IPS DF 4.7 (cell line): ENCODE measurements around the gene RIMS1.
A peak's percentile ranks its signal among the peaks of the same experiment; 100 is the strongest.

Source experiments
- DNase-seq: peaks from one replicate; pipeline ENCODE4 v3.0.0-alpha.2; 2013; ENCODE audit warnings: low spot score; ENCODE audit errors: extremely low read depth

Gene RIMS1

DNA sequence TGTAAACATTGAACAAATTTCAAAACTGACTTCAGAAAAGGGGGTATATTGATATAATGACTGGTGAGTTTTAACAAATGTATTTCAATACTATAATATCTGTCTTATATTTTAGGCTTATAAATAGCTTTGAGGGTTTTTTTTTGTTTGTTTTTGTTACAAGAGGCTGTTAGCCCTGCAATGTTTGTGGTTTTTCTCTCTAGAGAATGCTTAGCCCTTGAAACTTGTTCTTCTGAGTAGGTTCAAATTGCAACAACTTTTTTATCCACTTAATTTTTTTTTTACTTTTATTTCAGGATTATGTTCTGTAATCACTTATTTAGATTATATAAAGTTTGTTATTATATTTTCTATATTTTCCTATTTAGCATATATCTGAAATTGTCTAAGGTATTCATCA, 333.2 kb downstream of the RIMS1 start:
- no peak for DNase-seq

DNA sequence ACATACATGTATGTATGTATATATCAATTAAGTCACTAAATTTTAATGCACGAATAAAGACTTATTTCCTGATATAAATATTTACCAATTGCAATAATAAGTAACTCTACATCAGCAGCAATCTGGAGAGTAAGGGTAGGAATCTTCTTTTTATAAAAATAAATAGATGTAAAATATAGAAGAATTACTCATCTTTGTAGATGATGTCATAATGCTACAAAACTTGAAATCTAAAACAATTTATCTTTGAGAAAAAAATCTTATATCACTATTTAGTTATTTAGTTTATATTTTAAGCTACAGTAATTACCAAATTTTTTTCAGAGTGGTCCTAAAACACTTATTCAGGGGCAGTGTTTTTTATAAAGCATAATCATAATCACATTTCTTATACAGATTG, 351.7 kb downstream of the RIMS1 start:
- DNase-seq = no peak

DNA sequence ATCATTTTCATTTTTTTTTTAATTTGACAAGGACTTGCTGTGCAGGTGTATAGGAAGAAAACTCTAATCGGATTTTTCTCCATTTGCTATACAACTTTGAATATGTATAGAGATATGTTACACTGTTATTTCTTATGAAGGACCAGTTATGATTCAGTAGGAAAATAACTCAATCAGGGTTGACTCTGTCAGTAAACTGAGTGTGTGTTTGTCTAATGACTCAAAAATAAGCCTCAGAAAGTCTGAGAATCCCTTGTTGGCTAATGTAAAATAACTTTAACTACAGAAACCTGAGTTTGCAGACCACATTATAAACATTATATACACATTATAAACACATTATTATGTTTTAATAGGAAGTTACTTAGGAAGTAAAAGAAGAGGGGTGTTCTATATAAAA, 352.6 kb downstream of the RIMS1 start:
- DNase-seq = no peak

DNA sequence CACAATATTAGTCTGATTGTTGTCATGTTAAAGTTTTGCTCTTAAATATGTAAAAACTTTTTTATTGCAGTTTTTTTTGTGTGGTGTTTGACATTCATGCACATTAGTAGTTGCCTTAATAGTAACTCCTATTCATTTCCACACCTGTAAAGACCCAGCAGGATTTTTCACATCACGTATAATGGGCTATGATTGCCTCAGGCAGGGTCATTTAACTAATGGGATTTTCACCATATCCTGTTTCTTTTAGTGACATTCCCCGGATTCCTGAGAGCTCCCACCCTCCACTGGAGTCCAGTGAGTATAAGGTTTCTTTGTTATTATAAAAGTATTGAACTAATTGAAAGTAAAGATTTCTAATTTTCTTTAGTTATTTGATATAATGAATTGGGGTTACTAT, 359.2 kb downstream of the RIMS1 start:
- peak; percentile 38 for DNase-seq

DNA sequence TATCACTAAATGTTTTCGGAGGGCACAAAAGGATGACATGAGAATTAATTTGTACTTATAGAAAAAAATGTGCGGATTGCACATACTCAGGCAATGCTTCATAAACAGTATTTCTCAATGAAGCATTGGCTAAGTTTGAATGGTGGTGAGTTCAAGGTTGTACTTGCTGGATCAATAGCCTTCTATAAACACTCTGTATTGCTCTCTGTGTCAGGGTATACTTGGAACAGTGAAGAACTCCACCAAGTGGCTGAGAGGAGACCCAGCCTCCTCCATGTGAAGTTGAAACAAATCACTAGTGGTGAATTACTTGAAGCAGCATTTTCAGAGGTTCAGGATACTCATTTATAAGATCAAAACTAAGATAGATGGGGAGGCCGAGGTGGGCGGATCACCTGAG, 360.6 kb downstream of the RIMS1 start:
- DNase-seq = no peak

DNA sequence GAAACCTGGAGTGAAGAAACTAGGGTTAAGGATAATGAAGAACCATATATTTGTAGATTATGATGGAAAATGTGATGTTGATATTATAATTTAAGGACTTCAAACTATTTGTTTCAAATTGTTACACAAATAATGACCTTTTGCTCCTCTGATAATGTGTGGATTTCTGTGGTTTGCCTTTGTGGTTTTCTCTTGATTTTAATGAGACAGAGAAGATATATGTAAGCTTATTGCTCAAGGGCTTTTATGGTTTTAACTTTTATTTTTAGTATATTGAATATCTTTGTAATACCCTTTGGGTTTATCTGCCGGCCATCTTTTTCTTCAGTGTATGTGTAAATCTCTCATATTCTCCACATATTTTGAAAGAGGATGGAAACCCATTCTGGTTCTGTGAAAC, 362.3 kb downstream of the RIMS1 start:
- DNase-seq = no peak

DNA sequence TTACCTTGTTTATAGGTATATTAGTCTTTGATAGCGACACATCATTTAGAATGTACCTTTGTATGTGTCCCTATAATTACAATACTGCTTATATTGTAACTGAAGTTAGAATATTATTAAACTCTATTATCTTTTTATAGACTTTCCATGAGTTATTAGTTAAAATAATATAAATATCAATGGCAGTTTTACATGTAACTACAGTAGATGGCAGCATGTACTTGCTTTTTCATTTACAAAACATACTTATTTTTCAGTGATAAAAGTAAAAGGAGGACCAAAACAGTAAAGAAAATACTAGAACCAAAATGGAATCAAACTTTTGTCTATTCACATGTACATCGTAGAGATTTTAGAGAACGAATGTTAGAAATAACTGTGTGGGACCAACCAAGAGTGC, 364.3 kb downstream of the RIMS1 start:
- DNase-seq = no peak

DNA sequence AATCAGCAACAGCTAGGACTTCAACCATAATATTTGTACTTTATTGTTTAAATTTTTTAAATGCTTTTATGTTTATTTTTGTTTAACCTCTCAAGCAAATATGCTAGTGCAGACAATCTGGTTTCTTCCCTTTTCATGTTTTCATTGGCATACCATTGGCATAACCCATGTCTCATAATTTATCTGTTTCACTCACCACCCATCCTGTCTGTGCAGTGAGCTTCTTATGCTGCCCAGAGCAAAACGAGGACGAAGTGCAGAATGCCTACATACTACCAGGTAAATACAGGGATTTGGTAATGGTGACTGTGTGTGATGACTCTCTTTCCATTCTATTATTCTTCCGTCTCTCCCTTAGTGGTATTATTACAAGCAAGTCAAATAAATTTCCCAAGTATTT, 374.1 kb downstream of the RIMS1 start:
- no peak for DNase-seq

DNA sequence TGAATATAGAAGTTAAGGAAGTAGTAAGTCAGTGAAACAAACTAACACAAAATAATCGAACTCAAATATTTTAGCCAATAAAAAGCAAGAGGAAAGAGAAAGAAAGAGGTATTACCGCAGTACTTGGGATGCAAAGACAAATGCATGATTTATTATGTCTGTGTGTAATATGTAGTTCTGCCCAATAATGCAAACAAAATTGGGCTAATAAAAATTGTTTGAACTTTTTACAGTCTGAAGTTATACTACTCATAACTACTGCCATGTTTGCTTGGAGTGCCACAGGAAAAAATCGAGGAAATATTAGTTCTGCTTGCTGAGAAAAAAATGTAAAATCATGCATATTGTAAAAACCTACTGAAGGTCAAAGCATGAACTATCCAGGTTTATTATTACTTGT, 375.2 kb downstream of the RIMS1 start:
- DNase-seq = no peak

DNA sequence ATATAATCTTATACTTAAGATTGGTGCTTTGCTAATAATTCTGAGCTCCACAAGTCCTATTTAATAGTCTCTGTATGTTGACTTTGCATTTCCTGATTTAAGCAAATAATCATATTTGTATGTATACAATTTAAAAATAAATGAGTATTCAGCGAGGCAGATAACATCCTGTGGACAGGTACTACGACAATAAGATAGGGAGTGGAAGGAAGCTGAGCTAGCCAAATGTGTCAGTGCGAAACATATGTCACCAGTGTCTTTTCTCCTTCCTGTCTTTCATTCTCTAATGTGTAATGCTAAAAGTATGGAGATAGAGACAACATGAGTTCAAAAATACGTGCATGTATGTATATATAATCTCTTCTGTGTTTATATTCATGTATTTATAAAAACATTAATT, 375.9 kb downstream of the RIMS1 start:
- DNase-seq = no peak

DNA sequence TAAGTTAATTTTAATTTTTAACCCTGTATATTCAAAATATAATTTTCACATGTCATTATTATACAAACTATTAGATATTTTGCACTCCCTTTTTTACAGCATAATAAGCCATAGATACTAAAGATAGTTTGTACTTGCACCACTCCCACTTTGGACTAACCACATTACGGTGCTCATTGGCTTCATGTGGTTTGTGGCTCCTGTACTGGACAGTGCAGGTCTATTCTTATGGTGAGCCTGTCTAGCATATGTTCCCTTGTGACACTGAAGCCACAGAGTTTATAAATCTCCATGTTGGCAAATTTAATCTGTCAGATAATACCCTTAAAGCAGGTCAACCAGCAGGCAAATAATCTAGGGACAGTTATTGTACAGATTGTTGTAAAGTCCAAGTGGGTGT, 381.1 kb downstream of the RIMS1 start:
- no peak for DNase-seq

DNA sequence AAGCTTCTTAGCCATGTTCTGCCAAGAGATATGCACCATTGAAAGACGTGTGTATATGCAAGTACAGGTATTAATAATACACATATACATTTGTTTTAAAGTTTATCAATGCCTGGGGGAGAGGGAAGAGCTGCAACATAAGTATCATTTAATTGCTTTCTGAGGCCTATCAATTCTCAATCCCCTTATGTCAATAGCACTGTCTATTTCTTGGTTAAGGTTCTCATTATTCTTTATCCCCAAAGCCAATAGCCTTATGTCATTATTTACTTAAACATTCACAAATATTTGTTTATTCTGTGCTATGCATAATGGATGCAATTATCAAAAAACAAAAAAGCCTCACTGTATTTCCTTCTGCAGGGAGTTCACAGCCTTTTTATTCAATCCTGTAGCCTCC, 385.2 kb downstream of the RIMS1 start:
- no peak for DNase-seq

DNA sequence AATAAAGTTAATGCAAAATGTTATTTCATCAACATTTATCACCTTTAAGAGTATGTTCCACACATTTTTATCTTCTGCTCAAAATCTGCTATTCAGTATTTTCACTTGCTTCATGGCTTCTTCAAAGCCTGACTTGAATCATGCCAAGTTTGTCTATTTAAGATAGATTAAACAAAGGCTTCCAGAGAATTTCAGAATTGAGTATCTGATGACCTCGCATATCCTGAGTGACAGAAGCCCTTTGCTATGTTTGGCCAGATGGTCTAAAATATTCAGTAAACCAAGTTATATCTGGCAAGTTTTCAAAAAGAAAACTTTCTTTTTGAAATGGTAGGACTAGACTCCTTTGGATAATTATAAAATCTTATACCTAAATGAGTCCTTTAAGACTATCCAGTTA, 386.6 kb downstream of the RIMS1 start:
- DNase-seq = no peak

DNA sequence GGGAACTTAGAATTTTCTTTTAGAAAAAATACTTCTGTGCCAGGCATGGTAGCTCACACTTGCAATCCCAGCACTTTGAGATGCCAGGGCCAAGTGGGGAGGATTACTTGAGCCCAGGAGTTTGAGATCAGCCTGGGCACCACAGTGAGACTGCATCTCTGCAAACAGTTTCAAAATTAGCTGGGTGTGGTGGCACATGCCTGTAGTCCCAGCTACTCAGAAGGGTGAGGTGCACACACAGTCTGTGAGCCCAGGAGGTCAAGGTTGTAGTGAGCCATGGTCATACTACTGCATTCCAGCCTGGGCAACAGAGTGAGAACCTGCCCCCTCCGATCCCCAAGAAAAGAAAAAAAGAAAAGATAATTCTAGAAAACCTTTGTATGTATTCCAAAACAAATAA, 389.5 kb downstream of the RIMS1 start:
- DNase-seq = no peak

DNA sequence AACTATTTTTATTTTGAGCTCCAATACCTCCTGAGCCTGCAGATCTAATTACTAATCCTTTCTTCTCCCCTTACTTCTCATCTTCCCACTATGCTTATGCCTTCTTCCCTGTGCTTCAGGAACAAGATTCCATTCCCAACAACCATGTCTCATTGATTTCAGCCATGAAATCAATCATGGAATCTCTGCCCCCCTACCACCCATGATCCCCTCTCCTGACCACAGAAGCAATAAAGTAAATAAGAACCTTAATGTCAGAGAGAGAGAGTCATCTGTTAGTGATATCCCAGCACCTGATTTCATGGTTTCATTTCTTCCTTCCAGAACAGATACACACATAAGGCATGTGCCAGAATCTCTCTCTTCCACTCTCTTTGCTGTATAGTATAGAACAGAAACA, 395.9 kb downstream of the RIMS1 start:
- no peak for DNase-seq

DNA sequence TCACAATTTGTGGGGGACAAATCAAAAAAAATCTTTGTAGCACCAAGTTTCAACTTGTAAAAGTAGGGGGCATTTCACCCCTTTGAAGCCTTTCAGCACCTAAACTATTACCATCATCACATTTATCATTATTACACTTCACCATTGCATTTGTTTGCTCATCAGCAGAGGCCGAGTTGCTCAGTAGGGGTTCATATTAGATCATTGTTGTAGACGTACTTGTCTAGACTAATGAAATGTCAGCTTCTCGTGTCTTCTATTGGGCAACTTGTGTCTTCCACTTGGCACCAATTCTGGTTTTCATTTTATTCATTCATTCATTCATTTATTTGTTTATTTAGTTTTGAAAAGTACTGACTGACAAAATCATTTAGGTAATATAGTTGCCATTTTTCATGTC, 397.2 kb downstream of the RIMS1 start:
- DNase-seq = no peak

DNA sequence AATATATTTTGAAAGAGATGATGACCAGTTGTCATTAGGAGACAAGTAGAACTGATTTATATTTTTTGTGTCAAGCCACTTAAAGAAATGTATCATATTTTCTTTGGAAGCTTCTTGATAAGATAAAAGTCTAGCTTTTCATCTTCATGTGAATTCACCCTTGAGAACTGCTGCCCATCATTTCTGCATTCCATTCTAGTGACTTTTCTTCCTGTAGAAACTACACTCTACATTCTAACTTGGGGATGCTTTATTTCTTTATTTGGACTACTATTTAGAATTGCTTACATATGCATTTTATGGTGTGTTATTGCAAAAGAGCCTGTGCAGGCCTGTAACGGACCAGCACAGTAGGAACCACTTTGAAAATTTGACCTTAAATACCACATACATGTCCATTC, 400.6 kb downstream of the RIMS1 start:
- no peak for DNase-seq

DNA sequence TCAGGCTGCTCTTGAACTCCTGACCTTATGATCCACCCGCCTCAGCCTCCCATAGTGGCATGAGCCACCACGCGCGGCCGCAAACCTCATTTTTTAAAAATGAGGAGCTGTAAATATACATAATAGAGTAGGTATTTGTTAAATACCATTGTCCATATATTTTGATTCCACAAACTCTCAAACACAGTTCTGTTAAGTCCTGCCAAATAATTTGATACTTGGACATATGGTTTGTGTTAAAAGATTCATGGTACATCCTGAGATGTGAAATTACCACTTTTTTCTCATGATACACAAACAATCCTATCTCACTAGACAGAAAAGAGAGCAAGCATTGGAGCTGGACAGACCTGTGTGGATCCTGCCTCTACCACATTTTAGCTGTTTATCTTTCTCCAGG, 401.5 kb downstream of the RIMS1 start:
- DNase-seq = no peak

DNA sequence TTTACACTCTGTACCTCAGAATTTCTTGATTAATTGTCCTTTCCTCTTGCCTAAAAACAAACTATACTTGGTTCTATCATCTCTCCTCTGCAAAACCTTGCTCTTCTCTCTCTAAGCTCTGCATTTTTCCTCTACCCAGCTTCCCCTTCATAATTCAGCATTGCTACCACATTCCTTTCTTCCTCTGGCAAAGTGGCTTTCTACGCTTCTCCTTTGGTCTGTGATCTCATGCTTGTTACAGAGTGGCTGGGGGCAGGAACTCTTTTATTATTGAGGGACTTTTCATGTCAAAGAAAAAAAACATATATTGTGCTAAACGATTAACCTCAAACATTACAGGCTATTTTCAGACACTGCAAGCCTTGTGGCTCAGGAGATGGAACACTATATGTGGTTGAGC, 402.2 kb downstream of the RIMS1 start:
- DNase-seq = no peak

DNA sequence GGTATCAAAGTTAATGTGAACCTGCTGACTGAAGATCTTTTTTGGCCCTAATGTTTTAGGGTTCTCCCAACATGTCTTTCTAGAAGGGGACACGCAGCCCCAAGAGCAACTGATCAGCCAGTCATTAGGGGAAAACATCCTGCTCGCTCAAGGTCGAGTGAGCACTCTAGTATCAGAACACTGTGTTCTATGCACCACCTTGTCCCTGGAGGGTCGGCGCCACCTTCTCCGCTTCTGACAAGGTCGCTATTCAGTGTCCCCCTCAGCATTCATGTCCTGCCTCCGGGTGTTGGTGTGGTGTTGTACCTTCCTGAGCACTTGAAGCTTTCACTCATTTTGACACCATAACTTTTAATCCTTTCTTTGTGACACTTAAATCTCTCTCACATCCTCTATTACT, 404.3 kb downstream of the RIMS1 start:
- DNase-seq = no peak

DNA sequence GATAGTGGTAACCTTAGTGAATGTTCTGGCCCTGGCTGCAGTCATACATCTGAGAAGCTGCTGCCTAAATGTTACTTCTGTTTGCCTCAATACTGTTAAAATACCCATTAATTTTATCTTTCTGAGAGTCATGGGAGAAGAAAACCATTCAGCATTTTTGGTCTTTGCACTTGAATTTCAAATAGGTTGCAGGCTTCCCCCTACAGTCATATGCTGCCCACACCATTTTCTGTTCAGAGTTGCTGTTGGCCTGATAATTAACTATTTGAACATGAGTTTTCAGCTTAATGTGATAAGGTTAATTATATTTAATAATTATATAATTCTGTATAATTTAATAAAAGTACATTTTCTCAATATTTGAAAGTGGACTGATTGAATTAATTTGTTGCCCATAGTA, 410.0 kb downstream of the RIMS1 start:
- no peak for DNase-seq

DNA sequence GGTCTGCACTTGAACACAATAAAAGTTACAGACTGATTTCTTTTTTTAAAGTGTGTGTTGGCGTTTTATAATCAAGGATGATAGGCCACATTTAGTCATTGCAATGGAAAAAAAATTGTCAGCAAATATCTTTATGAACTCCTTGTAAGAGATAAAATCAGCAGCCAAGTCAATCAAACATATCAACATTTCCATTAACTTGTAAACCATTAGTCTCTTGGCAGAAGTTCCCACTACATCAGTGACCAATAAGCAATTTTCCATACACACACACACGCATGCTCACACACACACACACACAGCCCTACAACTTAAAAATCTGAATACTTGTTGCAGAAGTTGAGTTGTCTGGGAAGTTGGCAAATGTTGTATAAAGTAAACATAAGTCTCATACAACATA, 419.6 kb downstream of the RIMS1 start:
- no peak for DNase-seq

DNA sequence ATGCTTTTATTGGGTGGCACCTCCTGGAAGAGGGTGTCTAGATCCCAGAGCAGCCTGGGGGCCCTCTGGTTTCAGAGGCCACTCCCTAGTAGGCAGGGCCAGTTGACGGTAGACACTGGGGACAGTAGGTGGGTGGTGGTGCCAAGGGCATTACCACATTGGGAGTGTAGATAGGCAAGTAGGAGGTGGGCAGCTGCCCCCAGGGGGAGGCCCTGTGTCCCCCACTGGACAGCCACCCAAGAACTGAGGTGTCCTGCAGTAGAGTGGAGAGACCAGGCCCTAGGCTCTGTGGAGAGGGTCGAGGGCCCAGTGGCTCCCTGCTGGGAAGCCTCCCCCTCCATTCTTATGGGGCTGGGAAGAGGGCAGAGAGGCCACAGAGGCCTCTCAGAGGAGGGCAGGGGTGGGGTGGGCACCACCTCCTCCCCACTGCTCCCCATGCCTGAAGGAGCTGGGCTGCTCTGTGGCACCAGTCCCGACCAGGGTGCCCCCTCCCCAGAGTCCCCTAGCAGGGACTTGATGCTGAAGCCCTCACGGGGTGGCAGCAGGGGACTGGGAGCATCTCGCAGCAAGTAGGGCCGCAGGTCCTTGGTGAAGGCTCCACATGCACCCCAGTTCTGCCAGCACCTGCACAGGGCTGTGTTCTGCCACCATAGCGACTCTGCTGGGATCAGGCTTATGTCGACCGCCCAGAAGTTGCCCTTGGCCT, 430.5 kb downstream of the RIMS1 start:
- no peak for DNase-seq

DNA sequence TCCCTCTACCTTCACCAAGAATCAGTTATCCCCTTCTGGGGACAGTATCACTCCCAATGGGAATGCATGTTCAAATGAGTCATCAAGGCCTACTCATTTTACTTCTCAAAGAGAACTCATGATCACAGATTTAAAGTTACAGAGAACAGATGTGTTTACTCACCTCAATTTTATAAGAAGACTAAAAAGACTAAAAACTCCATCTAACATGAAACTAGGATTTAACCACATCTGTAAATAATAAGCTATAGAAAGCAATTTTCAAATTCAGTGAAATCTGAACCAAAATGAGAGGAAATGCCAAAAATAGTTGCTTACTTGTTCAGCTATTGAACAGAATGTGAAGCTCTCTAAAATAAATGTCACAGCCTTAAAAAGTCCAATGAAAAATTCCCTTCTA, 435.4 kb downstream of the RIMS1 start:
- DNase-seq = no peak
